HG03139 (cell line): ENCODE results near the gene CTDSPL.
A peak's percentile ranks its signal among the peaks of the same experiment; 100 is the strongest.
"Not testable (repeated sequence)": the region's sequence is repeated elsewhere in the genome, so short reads cannot be mapped to it uniquely, and the experiment has no call there.

Experiments used
- ATAC-seq: cut with Tn5 transposase; IDR thresholded peaks from one replicate; pipeline ENCODE4 v1.9.1; 2021; ENCODE audit not compliant: unreplicated experiment

The CTDSPL gene

DNA sequence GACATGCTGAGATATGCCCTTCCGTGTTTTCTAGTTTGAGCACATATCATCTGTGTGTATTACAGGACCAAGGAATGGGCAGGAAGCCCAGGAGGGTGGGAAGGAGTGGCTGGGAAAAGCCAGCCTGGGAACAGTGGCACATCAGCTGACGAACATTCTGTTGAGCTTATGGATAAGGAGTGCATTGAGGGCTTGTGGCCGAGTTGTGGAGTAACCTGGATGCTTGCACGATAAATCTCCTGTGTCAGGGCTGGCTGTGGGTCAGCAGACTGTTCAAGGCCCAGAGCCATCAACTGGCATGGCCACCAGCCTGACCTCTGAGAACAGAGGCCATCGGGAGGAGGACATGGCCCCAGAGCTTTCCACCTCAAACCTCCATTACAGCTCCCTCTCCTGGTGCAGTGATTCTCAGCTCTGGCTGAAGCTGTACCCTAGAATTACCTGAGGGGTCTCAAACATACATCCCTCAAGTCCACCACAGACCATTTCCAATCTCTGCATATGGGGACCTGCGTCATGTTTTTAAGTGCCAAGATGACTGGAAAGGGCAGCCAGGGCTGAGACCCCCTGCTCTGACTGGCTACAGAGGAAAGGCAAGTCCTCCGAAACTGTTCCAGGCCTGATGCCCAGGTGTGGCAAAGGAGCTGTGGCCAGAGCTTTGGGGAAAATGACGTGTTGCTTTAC lies 124.1 kb downstream of the CTDSPL start:
- ATAC-seq: no peak

DNA sequence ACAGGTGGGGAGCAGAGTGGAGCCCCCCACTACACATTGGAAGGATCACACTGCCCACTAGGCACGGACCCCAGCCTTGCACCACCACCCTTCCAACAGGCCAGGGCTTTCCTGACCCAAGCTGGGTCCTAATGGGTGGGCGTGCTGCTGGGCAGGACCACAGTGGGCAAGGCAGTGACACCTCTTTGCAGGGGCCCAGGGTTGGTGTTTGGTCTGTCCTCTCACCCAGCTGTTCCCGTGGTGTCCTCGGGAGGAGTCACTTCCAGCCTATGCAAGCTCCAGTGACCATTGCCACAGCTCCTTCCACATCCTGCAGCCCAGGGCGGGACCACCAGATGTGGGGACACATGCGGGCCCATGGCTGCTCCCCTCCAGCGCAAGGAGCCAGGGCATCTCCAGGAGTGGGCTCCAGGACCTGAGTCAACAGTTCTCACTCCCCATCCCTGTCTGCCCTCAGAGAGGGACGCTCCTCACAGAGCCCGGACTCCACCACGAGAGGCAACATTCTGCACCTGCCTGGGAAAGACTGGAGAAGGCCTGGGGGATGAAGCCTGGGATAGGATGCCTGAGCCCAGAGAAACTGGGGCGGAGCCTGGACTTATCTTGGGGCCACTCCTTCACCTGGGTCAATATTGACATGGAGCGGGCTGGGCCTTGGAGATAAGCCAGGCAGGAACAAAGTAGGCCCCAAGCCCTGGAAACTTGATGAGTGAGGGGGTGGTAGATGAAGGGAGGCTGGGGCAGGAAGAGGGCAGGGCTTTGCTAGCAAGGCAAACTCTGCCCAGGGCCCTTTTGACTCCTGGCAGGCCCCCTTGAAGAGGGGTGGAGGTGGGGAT lies 125.0 kb downstream of the CTDSPL start:
- no peak for ATAC-seq

DNA sequence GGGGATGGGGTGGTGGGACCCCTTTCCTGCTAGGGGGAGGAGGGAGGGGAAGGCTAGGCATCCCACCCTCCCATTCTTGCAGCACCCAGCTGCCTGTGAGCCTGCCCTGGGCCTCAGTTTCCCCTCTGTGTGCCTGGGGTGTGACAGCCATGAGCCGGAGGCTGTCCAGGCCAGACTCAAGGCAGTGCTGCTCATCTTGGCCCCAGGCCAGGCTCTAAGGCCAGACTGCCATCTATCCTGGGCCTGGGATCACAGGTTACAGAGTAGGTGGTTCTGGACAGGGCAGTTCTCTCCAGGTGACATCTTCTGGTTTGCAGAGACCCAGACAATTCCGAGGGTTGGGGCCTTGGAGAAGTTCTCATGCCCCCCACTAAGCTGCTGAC lies 125.6 kb downstream of the CTDSPL start:
- no peak for ATAC-seq

DNA sequence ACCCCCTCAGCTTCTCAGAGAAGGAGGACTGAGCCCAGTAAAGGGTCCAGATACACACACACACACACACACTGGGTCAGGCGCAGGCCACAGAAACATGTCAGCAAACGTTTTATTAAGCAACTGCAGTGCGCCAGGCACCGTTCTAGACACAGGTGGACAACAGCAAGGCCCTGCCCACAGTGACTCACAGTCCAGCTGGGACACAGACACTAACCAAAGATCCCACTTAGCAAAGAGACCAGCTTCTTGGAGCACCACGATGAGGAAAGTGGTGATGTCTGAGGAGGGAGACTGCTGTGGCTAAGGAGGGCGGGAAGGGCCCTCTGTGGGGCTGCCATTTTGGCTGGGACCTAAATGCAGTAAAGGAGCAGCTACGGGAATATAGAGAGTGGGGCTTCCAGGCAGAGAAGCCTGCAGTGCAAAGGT lies 126.1 kb downstream of the CTDSPL start:
- ATAC-seq: no peak

GRCh38 chr3:37988376-37988775 lies 126.7 kb downstream of the CTDSPL start:
- not testable (repeated sequence) for ATAC-seq

GRCh38 chr3:37988931-37989525 lies 127.3 kb downstream of the CTDSPL start:
- no peak for ATAC-seq

DNA sequence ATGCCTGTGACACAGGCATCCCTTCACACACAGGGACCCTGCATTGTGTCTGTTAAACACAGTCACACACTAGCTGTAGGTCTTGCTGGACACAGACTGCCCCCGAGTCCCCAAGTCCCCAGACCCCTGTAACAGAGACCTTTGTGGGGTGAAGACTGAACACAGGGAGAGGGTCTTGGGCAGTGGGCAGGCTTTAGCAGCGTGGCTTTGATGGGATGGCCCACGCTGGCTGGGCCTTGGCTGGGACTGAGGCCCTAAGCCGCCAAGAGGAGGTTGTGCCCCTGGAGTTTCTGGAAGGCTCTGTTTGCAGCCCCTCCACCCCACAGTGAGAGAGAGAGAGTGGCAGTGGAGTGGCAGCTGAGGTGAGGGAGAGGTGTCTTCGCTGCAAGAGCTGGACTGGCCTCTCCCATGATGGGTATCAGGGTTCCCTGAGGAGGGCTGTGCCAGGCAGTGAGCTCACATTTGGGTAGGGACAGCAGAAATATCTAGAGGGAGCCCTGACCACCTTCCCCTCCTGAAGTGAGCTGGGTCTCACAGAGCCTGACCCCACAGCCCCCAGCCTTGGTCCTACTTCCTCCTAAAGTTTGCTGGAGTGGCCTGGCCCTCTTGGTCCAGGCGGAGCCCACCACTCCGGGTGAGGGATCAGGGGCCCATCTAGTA lies 128.3 kb downstream of the CTDSPL start:
- ATAC-seq: no peak

DNA sequence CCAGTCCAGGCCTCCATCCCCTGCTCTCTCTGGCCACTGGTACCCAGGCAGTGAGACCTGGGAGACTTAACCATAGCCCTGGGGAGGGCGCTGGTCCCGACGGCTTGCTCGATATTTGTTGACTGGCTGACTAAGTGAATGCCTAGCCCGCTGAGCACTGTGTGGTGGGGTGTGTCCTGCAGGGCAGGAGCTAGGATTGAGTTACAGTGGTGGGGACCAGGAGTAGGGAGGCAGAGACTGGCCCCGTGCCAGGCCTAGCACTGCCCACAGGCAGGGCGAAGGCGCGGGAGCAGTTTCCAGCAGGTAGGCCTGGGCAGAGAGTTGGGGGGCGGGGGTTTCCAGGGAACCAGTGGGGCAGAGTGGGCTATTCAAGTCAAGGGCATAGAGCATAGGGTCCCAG lies 128.8 kb downstream of the CTDSPL start, which contains the start of gene VILL:
VILL (plus strand) TSS at position 260 of the 400 bp plus-strand sequence. CDS start 2,887 bp downstream, outside the sequence.
- no peak for ATAC-seq

GRCh38 chr3:37991109-37991508 lies 129.4 kb downstream of the CTDSPL start:
- ATAC-seq: no peak

GRCh38 chr3:37991823-37992222 lies 130.1 kb downstream of the CTDSPL start:
- no peak for ATAC-seq

GRCh38 chr3:37992271-37993066 lies 130.8 kb downstream of the CTDSPL start:
- ATAC-seq: no peak

GRCh38 chr3:37993067-37993455 lies 131.4 kb downstream of the CTDSPL start:
- no peak for ATAC-seq

GRCh38 chr3:37993460-37993819 lies 131.8 kb downstream of the CTDSPL start:
- ATAC-seq: no peak

DNA sequence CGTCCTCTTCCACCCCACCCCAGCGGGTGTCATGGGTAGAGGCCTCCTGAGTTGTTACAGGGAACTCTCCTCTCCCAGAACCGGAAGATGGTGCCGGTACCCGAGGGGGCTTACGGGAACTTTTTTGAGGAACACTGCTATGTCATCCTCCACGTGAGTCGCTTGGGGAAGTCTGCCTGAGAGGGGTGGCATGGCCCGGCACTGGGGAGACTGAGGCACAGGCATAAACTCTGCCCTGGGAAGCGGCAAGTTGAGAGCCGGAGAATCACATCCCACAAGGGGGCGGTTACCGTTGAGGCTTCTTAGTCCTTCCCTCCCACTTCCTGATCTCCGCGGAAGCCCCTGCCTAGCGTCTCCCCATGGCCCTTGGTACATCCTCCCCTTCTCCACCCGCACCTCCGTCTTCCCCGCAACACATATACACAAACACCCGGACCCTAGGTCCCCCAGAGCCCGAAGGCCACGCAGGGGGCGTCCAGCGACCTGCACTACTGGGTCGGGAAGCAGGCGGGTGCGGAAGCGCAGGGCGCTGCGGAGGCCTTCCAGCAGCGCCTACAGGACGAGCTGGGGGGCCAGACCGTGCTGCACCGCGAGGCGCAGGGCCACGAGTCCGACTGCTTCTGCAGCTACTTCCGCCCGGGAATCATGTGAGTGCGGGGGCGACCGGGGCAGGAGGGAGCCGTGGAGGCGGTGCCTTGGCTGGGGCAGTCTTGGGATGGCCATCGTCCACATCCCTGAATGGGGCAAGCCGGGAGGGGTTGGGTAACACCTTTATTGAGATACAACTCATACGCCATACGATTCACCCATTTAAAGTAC lies 132.3 kb downstream of the CTDSPL start:
- ATAC-seq: peak; percentile 51

DNA sequence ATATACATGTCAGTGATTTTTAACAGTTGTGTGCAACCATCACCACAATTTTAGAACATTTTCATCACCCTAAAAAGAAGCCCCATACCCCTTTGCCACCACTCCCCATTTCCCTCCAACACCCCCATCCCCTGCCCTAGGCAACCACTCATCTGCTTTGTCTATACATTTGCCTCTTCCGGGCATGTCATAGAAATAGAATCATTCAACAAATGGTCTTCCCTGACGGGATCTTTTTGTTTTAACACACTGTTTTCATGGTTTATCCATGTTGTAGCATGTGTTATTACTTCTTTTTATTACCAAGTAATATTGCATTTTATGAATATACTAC lies 132.9 kb downstream of the CTDSPL start:
- ATAC-seq: peak; percentile 5

DNA sequence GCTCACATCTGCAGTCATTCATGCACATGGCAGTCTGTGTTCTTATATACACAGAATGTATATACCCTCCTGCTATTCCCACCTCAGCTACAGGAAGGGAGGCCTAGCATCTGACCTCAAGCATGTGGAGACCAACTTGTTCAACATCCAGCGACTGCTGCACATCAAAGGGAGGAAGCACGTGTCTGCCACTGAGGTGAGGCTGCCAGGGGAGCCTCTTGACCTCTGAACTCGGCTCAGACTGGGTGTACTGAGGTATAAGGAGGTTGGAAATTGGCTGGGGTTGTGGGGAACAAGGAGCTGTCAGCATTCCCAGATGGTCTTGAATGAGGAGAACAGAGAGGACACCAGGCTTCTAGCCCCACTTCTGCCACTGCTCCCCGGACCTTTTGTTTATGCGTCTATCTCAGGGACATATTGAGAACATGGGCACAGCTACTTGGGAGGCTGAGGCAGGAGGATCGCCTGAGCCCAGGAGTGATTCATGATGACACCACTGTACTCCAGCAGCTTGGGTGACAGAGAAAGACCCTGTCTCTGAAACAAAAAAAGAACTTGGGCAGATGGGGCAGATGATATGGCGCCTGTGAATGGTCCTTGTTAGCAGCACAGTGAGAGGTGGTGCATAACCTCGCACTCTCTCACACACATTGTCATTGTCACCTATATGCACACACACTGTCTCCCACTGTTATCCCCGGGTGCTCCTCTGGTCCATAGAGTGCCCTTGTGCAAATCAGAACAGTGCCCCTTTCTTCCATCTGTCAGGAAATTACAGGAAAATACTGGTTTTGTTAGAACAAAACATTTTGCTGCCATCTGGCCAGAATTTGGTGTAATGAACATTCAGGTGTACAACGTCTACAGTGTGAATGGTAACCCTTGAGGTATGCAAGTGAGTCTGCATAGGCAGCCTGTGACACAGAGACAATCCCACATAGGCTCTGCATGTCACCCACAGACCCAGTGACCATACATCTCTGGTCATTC lies 134.3 kb downstream of the CTDSPL start:
- ATAC-seq: no peak

DNA sequence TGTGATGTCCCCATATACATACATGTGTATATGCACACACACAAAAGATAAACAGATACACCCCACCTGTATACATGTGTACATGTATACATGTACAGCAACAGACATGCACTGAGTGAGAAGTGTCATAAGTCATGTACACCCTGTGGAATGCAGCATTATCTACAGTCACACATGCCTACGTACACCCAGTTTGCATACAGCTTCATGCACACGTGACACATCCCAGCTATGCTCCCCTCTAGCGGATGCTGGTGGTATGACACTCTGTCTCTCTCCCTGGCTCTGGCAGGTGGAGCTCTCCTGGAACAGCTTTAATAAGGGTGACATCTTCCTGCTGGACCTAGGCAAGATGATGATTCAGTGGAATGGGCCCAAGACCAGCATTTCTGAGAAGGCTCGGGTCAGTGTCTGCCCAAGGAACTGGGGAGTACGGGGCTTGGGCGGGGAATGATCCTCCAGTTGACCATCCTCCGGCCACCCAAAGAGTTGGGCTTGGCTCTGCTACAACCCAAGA lies 135.2 kb downstream of the CTDSPL start:
- ATAC-seq: peak; percentile 49

GRCh38 chr3:37997342-37997741 lies 135.7 kb downstream of the CTDSPL start:
- no peak for ATAC-seq
